GM18858 (cell line): ENCODE data around the gene SKIC3.

Experiments used
- ATAC-seq: cut with Tn5 transposase; IDR thresholded peaks from one replicate; pipeline ENCODE4 v1.9.1; 2021; ENCODE audit not compliant: unreplicated experiment

The SKIC3 gene

DNA sequence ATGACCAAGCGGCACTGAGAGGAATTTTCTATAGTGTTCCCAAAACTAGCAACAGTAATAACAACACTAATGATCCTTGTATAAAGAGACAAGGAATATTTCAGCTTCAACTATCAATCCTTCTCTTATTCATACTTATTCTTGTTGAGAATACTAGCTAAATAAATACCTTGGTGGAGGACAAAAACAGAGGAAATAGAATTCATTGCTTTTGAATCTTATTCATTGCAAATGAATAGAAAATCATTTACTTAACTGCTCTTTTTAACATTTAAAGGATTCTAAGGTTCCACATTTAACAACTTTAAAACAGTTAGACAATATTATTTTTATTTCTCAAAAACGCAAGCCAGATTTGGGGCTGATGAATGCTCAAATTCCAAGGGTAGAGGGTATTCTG is 22.4 kb downstream of the SKIC3 start:
- no peak for ATAC-seq

DNA sequence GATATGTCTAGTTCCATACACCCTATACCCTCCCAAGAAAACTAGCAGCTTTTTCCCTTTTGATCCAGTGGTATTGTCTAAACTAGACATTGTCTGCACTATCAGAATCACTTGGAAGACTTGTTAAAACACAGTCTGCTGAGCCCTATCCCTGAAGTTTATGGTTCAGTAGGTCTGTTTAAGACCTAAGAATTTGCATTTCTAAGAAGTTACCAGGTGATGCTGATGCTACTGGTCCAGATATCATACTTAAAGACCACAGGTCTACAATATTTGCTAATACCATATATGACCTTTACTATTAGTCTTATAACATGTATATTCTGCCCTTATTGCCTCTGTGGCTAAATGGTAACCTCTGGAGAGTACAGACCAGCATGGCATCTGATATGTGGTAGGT is 23.3 kb downstream of the SKIC3 start:
- no peak for ATAC-seq

DNA sequence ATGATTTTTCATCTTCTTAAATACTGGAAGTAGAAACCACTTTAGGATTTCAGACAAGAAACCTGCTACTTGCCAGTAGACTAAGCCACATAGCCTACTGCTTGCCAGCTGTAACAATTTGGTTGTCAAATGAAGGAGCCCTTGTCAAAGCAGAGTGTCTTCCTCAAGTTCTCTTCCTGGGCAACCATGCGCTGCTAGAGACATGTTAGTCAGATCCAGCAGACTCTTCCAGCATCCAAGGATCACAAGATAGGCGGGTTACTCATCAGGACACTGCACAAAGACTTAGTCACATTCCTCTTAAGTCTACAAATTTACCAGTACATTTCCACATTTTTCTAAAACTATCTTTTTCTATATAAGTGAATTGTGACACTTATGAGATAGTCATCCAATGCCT is 24.4 kb downstream of the SKIC3 start:
- ATAC-seq, result no peak

DNA sequence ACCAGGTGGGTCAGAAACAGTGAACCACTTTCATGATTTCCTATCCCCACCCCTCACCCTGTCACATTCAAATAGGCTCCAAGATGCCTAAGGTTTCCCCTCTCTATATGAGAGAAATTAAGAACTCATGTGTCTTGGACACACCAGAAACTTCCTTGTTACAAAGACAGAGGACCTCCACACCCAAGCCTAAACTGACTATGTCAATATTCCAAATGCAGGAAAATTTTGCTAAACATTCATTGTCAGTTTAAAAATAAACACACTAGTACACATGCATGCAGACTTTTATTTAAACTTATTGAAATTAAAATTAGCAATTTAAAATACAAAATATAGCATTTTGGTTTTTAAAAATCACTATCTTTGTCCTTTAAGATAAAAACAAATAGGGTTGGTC is 26.2 kb downstream of the SKIC3 start:
- no peak for ATAC-seq

DNA sequence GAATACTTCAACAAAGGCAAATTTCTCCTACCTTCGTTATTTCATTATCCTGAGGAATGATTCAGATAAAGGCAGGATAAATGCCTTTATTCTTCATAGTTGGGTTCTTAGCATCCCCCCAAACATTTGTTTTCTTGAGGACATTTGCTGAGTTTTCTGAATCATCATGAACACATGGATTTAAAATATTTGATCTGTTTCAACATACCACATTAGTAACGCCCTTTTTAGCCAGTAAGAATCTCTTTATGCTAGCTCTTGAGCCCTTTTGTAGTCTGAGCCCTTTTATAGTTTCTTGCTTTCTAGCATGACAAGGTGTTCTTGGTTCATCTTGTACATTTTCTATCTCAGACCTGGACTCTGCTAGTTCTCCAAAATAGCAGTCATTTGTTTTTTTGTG is 27.9 kb downstream of the SKIC3 start:
- no peak for ATAC-seq

DNA sequence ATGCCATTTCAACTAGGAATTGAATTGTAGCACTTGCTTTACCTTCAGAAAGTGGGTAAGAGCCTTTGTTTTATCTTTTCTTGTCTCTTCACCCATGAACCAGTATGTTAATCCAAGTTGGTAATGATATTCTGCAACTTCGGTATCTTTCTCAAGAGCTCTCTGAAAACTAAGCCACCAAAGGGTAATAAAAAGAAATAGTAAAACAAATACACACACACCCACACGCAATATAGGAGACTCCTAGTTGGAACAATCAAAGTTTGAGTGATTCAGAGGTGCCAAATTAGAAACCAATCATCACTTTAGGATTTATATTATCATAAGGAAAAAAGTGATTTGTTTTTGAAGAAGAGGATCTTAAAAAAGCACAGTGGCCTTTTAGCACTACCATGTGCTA is 30.4 kb downstream of the SKIC3 start:
- ATAC-seq, result no peak

DNA sequence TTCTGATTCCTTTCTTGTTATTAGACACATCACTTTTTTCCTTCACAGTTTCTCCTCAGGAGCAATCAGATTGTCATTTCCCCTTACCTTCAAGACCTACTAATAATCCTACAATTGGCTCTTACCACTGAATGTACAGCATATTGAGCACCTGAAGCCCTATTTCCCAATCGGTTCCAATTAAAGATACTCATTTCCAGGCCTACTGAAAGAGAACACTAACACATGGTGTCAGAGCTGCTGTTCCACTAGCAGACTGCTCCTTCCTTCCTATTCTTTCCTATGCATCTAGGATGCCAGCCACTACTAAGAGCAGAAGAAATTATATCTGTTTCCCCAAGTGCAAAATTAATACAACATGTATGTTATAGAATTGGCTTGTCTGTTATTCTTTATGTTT is 34.6 kb downstream of the SKIC3 start:
- no peak for ATAC-seq

DNA sequence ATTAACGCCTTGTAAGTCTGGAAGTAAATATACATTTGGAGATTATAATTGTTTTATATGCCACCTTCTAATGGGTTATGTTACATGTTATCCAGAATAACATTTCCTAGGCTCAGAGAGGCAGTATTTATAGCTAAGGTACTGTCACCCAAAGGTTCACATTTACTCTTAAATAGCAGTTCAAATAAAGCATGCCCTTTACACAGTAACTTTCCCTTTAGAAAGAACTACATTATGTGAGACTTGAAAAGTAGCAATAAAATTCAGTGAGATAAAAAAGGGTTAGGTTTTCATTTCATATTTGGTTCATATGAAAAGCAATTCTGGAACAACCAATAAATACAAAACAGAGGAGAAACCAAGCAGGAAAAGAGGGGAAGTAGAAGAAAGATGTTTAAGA is 35.1 kb downstream of the SKIC3 start:
- no peak for ATAC-seq

DNA sequence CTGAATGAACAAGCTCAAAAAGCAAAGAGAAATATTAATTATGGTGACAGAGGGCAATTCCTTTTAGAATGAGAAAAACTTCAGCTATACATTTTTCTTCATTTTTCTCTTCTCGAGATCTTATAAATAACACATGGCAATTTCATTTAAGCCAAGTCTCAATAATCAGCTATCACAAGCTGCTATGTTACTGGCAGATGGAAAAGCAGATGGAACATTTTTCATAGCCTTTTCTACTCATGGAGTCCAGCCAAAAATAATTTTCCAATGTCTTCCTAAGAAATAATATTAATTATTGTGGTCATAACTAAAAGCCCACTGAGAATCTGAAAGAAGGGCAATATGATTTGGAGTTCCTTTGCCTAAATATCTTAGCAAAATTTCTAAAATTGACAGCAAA is 35.6 kb downstream of the SKIC3 start:
- ATAC-seq, result no peak

DNA sequence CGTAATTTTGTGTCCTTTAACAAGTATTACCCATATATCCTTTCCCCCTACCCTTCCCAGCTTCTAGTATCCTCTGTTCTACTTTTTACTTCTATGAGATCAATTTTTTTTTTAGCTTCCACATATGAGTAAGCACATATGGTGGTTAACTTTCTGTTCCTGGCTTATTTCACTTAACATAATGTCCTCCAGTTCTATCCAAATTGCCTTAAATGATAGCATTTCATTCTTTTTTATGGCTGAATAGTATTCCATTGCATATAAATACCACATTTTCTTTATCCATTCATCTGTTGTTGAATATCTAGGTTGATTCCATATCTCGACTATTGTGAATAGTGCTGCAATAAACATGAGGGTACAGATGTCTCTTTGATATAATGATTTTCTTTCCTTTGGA is 36.4 kb downstream of the SKIC3 start:
- no peak for ATAC-seq

DNA sequence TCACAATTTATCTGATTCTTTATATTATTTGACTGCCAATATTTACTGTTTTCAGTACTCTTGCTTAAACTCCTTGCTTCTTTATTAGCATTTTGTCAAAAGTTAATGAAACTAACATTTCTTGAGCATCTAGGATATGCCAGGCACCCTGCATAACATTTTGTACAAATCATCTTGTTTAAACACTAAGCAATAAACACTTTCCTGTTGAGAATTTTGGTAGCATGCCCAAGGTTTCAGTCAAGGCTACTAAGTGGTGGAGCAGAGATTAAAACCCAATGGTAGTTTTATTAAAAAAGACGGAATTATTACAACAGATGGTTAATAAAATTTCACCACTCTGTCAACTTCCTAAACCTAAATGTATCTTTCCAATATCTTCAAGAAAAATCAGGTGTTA is 43.2 kb downstream of the SKIC3 start:
- no peak for ATAC-seq

DNA sequence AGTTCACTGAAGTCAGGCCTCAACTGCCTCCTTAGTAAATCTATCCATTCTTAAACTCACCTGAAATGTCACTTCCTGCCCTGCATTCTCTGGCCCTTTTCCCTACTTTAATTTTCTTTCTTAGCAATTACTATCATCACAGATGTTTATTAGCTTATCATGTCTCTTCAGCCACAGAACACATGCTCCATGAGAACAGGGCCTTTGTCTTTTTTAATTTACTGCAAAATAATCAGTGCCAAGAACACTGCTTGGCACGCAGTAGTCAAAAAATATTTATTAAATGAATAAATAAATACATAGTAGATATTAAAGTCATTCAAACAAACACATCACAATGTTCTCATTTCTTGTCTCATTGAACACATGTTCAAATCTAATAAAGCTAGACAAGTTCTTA is 46.2 kb downstream of the SKIC3 start:
- ATAC-seq, result no peak
